OCI-LY1 (cell line): ENCODE measurements around the gene NCDN.

Source experiments
- H2AFZ ChIP-seq: fragments of 200-600 bp; sonication (generic), shearing (Covaris generic); 2 replicates; pipeline ENCODE4 v1.6.0; 2014; ENCODE audit warnings: antibody characterized with exemption, mild to moderate bottlenecking, low read length
- H3F3A ChIP-seq: fragments of 200-600 bp; sonication (generic), shearing (Covaris generic); 2 replicates; pipeline ENCODE4 v1.6.0; 2014; ENCODE audit warnings: mild to moderate bottlenecking, antibody characterized with exemption, low read length, moderate library complexity; ENCODE audit not compliant: insufficient read depth
- H3K27ac ChIP-seq: fragments of 200-600 bp; sonication (generic); 2 replicates; pipeline ENCODE4 v1.5.1; 2014; ENCODE audit warnings: low read length, mixed run types, mild to moderate bottlenecking, low read depth; ENCODE audit not compliant: poor library complexity, severe bottlenecking
- H3K27me3 ChIP-seq: fragments of 200-600 bp; sonication (generic); 2 replicates; pipeline ENCODE4 v1.6.0; 2014; ENCODE audit warnings: antibody characterized with exemption, mild to moderate bottlenecking, low read length, moderate library complexity; ENCODE audit not compliant: insufficient read depth
- H3K36me3 ChIP-seq: fragments of 200-600 bp; sonication (generic); 2 replicates; pipeline ENCODE4 v1.6.1; 2014; ENCODE audit warnings: mild to moderate bottlenecking, antibody characterized with exemption, low read length, moderate library complexity, mixed read lengths; ENCODE audit not compliant: insufficient read depth
- H3K4me1 ChIP-seq: fragments of 200-600 bp; sonication (generic); 2 replicates; pipeline ENCODE4 v1.5.1; 2014; ENCODE audit warnings: mild to moderate bottlenecking, low read length, moderate library complexity; ENCODE audit not compliant: insufficient read depth, severe bottlenecking
- H3K4me2 ChIP-seq: fragments of 200-600 bp; sonication (generic), shearing (Covaris generic); 2 replicates; pipeline ENCODE4 v1.6.1; 2014; ENCODE audit warnings: low read length
- H3K4me3 ChIP-seq: fragments of 200-600 bp; sonication (generic); 2 replicates; pipeline ENCODE4 v1.5.1; 2014; ENCODE audit warnings: low read length, low read depth, mild to moderate bottlenecking, mixed read lengths; ENCODE audit not compliant: poor library complexity, severe bottlenecking
- H3K79me2 ChIP-seq: fragments of 200-600 bp; shearing (Covaris generic); 2 replicates; pipeline ENCODE4 v1.6.1; 2016; ENCODE audit warnings: mixed run types, low read length, mixed read lengths; ENCODE audit not compliant: insufficient read depth
- H3K9ac ChIP-seq: fragments of 200-600 bp; sonication (generic), shearing (Covaris generic); 2 replicates; pipeline ENCODE4 v1.6.1; 2014; ENCODE audit warnings: mild to moderate bottlenecking, low read length, mixed read lengths
- H3K9me2 ChIP-seq: fragments of 200-600 bp; sonication (generic), shearing (Covaris generic); 2 replicates; pipeline ENCODE4 v1.6.1; 2014; ENCODE audit warnings: low read depth, mild to moderate bottlenecking, low read length, mixed read lengths
- H3K9me3 ChIP-seq: fragments of 200-600 bp; shearing (Covaris generic); 2 replicates; pipeline ENCODE4 v1.6.1; 2014; ENCODE audit warnings: low read length, mixed read lengths
- H4K20me1 ChIP-seq: fragments of 200-600 bp; sonication (generic), shearing (Covaris generic); 2 replicates; pipeline ENCODE4 v1.6.0; 2016; ENCODE audit warnings: mild to moderate bottlenecking, low read length; ENCODE audit not compliant: insufficient read depth
- CTCF ChIP-seq: fragments of 200-600 bp; sonication (generic), shearing (Covaris generic); IDR thresholded peaks from 2 replicates; pipeline ENCODE4 v1.5.1; 2017; ENCODE audit warnings: mild to moderate bottlenecking, antibody characterized with exemption, low read length, moderate library complexity, mixed read lengths
- EZH2 ChIP-seq: fragments of 200-600 bp; sonication (generic), shearing (Covaris generic); IDR thresholded peaks from 2 replicates; pipeline ENCODE4 v1.8.0; 2017; ENCODE audit warnings: borderline replicate concordance, mixed run types, mild to moderate bottlenecking, antibody characterized with exemption, low read length, moderate library complexity, mixed read lengths

NCDN gene

GRCh38 chr1:35555601-35556477 is 1.8 kb upstream of the NCDN start:
- Histone ChIP-seq H3K4me3 (peak overlapping the region; percentile 88), H3K27ac (no peak overlapping the region), H3K9me2 (no peaks in the 10 kb centered on the region), H3K9ac (peak overlapping the region; percentile 82; the same call in 1 of the 2 replicates), H3K4me2 (peak overlapping the region; percentile 93), H4K20me1 (no peaks in the 10 kb centered on the region), H2AFZ (no peak overlapping the region), H3K4me1 (peaks cover 39% of the 10 kb centered on the region), H3K79me2 (no peaks in the 10 kb centered on the region; the same call in 1 of the 2 replicates), H3K9me3 (no peaks in the 10 kb centered on the region), H3K36me3 (peaks cover 24% of the 10 kb centered on the region), H3K27me3 (no peaks in the 10 kb centered on the region), H3F3A (peaks cover 6% of the 10 kb centered on the region; the same call in 1 of the 2 replicates)
- TF ChIP-seq CTCF (no peak), EZH2 (no peak)

GRCh38 chr1:35556484-35557117 is 998 bp upstream of the NCDN start:
- peak overlapping the region; percentile 93 for H3K4me2 ChIP-seq
- H3K4me3 ChIP-seq = peak overlapping the region; percentile 88
- H2AFZ ChIP-seq = no peak overlapping the region
- H3K27me3 ChIP-seq = no peaks in the 10 kb centered on the region
- H3K79me2 ChIP-seq = no peaks in the 10 kb centered on the region; the same call in 1 of the 2 replicates
- H3F3A ChIP-seq = peaks cover 6% of the 10 kb centered on the region; the same call in 1 of the 2 replicates
- no peaks in the 10 kb centered on the region for H3K9me3 ChIP-seq
- H3K9ac ChIP-seq = peak overlapping the region; percentile 82
- TF ChIP-seq EZH2 (no peak), CTCF (no peak)
- H3K36me3 ChIP-seq = peaks cover 20% of the 10 kb centered on the region
- H3K27ac ChIP-seq = peak overlapping the region; percentile 79
- peaks cover 39% of the 10 kb centered on the region for H3K4me1 ChIP-seq
- no peaks in the 10 kb centered on the region for H3K9me2 ChIP-seq
- H4K20me1 ChIP-seq = no peaks in the 10 kb centered on the region

GRCh38 chr1:35557118-35557610 is 435 bp upstream of the NCDN start, which contains the start of gene KIAA0319L:
KIAA0319L (minus strand) TSS chr1:35557403; CDS start chr1:35554491, 2,912 bp downstream.
- peak within 1 kb of the TSS; percentile 88 for H3K4me3 ChIP-seq
- H3K4me2 ChIP-seq = peak within 1 kb of the TSS; percentile 93
- no peaks in the 10 kb centered on the region for H4K20me1 ChIP-seq
- no peaks in the 10 kb centered on the region for H3K27me3 ChIP-seq
- no peaks in the 10 kb centered on the region for H3K9me3 ChIP-seq
- H3K27ac ChIP-seq = peak within 1 kb of the TSS; percentile 79
- peak within 1 kb of the TSS; percentile 17; the same call in 1 of the 2 replicates for H2AFZ ChIP-seq
- peak within 1 kb of the TSS; percentile 82 for H3K9ac ChIP-seq
- no peak for TF ChIP-seq CTCF
- TF ChIP-seq EZH2 = no peak
- peaks cover 14% of the 10 kb centered on the region for H3K36me3 ChIP-seq
- no peaks in the 10 kb centered on the region for H3K9me2 ChIP-seq
- peaks cover 39% of the 10 kb centered on the region for H3K4me1 ChIP-seq
- H3F3A ChIP-seq = peaks cover 6% of the 10 kb centered on the region; the same call in 1 of the 2 replicates
- H3K79me2 ChIP-seq = no peaks in the 10 kb centered on the region; the same call in 1 of the 2 replicates
